LNCaP clone FGC (cell line): ENCODE data around the gene LIMS2.

Experiments
- DNase-seq: peaks from one replicate; pipeline ENCODE4 v3.0.0-alpha.2; 2011; ENCODE audit warnings: low read depth
- H3K4me3 ChIP-seq: 2 replicates; pipeline ENCODE4 v1.5.1; 2011; ENCODE audit warnings: mild to moderate bottlenecking, low read depth, low read length, control low read depth
- TF ChIP-seq, protein P1 (sequence below): IDR thresholded peaks from 2 replicates; pipeline ENCODE4 v1.5.1; 2012; ENCODE audit warnings: mild to moderate bottlenecking; ENCODE audit not compliant: control insufficient read depth, insufficient read depth; ENCODE audit errors: extremely low read depth

LIMS2 gene

DNA sequence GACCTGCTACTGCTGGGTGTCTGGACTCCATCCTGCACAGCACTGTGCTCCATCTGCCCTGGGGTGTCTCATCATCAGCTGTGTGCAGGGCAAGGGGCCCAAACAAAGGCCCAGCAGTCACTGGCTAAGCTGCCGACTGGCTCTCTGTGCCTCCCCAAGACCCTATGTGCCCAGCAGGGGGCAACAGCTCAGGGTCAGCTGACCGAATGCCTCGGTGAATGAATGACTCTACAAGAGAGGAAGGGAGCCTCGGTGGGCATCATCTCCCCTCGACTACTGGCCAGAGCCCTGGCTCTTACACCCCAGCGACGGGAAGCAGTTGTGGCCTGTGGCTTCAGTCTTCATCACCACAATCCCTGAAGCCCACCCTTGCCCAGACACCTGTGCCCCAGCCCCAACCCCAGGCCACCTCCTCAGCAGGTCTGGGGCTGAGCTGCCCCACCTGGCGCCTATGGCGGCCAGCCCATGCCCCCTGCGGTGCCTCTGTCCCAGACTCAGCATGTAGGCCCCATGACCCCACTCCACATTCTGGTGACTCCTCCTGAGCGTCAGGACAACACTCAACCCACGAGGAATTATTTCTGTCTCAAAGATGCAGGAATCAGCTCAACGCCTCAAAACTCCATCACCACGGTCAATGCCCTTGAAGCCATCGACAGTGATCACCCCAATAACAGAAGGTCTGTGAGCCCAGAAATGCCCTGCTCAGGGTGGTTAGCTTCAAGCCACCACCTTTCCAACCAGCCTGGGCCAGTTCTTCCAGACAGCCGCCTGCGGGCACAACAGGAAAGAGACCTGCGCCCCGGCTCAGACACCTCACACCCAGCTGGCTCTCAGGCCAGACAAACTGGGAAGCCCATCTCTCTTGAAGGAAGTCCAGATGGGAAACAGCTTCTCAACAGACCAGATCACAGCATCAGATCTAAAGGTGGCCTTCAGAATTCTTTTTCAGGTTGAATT lies 31.0 kb downstream of the LIMS2 start:
- TF ChIP-seq, protein P1, sequence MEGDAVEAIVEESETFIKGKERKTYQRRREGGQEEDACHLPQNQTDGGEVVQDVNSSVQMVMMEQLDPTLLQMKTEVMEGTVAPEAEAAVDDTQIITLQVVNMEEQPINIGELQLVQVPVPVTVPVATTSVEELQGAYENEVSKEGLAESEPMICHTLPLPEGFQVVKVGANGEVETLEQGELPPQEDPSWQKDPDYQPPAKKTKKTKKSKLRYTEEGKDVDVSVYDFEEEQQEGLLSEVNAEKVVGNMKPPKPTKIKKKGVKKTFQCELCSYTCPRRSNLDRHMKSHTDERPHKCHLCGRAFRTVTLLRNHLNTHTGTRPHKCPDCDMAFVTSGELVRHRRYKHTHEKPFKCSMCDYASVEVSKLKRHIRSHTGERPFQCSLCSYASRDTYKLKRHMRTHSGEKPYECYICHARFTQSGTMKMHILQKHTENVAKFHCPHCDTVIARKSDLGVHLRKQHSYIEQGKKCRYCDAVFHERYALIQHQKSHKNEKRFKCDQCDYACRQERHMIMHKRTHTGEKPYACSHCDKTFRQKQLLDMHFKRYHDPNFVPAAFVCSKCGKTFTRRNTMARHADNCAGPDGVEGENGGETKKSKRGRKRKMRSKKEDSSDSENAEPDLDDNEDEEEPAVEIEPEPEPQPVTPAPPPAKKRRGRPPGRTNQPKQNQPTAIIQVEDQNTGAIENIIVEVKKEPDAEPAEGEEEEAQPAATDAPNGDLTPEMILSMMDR: no peak
- DNase-seq: no peak
- no peak overlapping the region for H3K4me3 ChIP-seq

GRCh38 chr2:127643439-127644065 lies 31.8 kb downstream of the LIMS2 start:
- no peak overlapping the region for H3K4me3 ChIP-seq
- no peak for DNase-seq
- TF ChIP-seq, protein P1: no peak

- DNase-seq: no peak
- TF ChIP-seq, protein P1: no peak
- H3K4me3 ChIP-seq: no peak overlapping the region
Observed at GRCh38 chr2:127642706-127643438, 32.5 kb downstream of the LIMS2 start.

DNA sequence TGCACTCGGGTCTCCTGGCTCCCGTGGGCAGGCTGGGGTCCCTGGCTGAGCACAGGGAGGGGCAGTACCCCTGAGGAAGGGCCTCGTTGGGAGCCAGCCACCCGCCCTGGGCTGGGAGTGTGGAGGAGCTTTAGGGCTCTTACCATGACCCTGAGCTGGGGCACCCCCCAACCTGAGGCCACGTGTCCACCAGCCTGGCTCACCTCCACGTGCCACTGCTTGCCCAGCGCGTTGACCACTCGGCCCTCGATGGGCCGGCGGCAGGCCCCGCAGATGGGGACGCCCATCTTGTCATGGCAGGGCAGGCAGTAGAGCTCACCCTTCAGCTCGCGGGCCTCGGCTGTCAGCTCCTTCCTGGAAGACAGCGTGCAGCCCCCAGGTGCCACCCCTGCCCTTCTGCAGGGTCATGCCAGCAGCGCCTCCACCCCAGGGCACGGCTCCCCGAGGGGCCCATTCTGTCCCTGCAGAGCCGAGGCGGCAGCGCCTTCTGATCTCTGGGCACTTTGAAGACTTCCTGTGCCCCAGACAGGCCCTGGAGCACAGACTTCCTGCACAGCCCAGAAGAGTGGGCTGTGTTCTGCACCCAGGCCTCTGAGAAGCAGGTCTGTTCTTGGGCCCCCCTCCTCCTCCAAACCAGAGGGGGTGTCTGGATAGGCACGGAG lies 33.4 kb downstream of the LIMS2 start:
- no peak for DNase-seq
- TF ChIP-seq, protein P1: no peak

GRCh38 chr2:127641133-127641532 lies 34.2 kb downstream of the LIMS2 start:
- TF ChIP-seq, protein P1: no peak
- no peak for DNase-seq
- no peak overlapping the region for H3K4me3 ChIP-seq

More for the DNA sequence above, 33.4 kb downstream of the LIMS2 start:
- no peak overlapping the region for H3K4me3 ChIP-seq
